Activated B cell treated with CpG ODN at 0.5 μM for 24 hours (primary cell): Measurements from ENCODE around the gene MRPL21. TPM values are rescaled to one million over a fixed set of nuclear protein-coding genes. Genes with fewer than 3 reads are reported as not detected.
A peak's percentile ranks its signal among the peaks of the same experiment; 100 is the strongest.

ENCODE experiments used
- ATAC-seq: fragments of 200-7000 bp; cut with Tn5 transposase; one replicate; pipeline ENCODE4 v1.10.0; 2021; ENCODE audit warnings: low read depth, mild to moderate bottlenecking, moderate library complexity
- CTCF ChIA-PET: fragments of 350-600 bp; sonication (Branson Sonifier 250); formaldehyde crosslinking; loops from one replicate; lab custom pipeline; 2021; ENCODE audit warnings: antibody characterized with exemption; lab: Charles Lee
- POLR2A ChIA-PET: fragments of 350-600 bp; sonication (Branson Sonifier 250); formaldehyde crosslinking; loops from one replicate; lab custom pipeline; 2021; ENCODE audit warnings: antibody characterized with exemption; lab: Charles Lee
- DNase-seq: peaks from one replicate; pipeline ENCODE4 v3.0.0; 2022
- H3K27ac Mint-ChIP-seq: one replicate; pipeline ENCODE4 v1.8.0; 2020; ENCODE audit warnings: mixed read lengths
- H3K27me3 Mint-ChIP-seq: one replicate; pipeline ENCODE4 v1.8.0; 2021; ENCODE audit warnings: mixed read lengths
- H3K36me3 Mint-ChIP-seq: one replicate; pipeline ENCODE4 v1.8.0; 2021; ENCODE audit warnings: low read depth, mixed read lengths
- H3K4me1 Mint-ChIP-seq: one replicate; pipeline ENCODE4 v1.8.0; 2021; ENCODE audit warnings: mixed read lengths
- H3K4me3 Mint-ChIP-seq: one replicate; pipeline ENCODE4 v1.8.0; 2020; ENCODE audit warnings: mild to moderate bottlenecking, mixed read lengths
- H3K9me3 Mint-ChIP-seq: one replicate; pipeline ENCODE4 v1.8.0; 2020; ENCODE audit warnings: mixed read lengths
- CTCF ChIP-seq: fragments of 200-600 bp; IDR thresholded peaks from one replicate; pipeline ENCODE4 v1.8.0; 2022; ENCODE audit warnings: antibody characterized with exemption, mild to moderate bottlenecking
- intact Hi-C: fragments of 100-400 bp; cut with micrococcal nuclease; formaldehyde crosslinking; loops from one replicate; pipeline ENCODE4 v1.15.1; 2024
- total RNA-seq: library from RNA; stranded (reverse); gene quantifications from 2 replicates; pipeline ENCODE4 v1.2.3, GENCODE V29; 2022

The MRPL21 gene
- total RNA-seq, 1 donor from 2014 or later = 49.9 TPM

- no peak overlapping the region for H3K4me3 Mint-ChIP-seq
Measured at GRCh38 chr11:68910965-68911364, 7.3 kb upstream of the MRPL21 start.

GRCh38 chr11:68908273-68908672 is 4.6 kb upstream of the MRPL21 start:
- H3K4me3 Mint-ChIP-seq = no peak overlapping the region
- H3K27me3 Mint-ChIP-seq = no peaks in the 10 kb centered on the region
- no peak for DNase-seq
- CTCF ChIA-PET = no interaction called here
- no peak overlapping the region for H3K27ac Mint-ChIP-seq
- POLR2A ChIA-PET = no interaction called here
- intact Hi-C loops = no loop called here
- H3K36me3 Mint-ChIP-seq = peaks cover 60% of the 10 kb centered on the region
- peaks cover 25% of the 10 kb centered on the region for H3K4me1 Mint-ChIP-seq
- no peak for TF ChIP-seq CTCF
- ATAC-seq = no peak
- H3K9me3 Mint-ChIP-seq = no peaks in the 10 kb centered on the region

More at GRCh38 chr11:68910965-68911364, 7.3 kb upstream of the MRPL21 start:
- H3K4me1 Mint-ChIP-seq = peaks cover under 1% of the 10 kb centered on the region
- no peak for TF ChIP-seq CTCF
- H3K36me3 Mint-ChIP-seq = peaks cover 69% of the 10 kb centered on the region
- intact Hi-C loops = no loop called here
- POLR2A ChIA-PET = no interaction called here
- ATAC-seq (no peak), DNase-seq (no peak)
- CTCF ChIA-PET = no interaction called here
- no peaks in the 10 kb centered on the region for H3K27me3 Mint-ChIP-seq
- H3K9me3 Mint-ChIP-seq = no peaks in the 10 kb centered on the region
- H3K27ac Mint-ChIP-seq = no peak overlapping the region

GRCh38 chr11:68905421-68906360 is 2.1 kb upstream of the MRPL21 start:
- no peak overlapping the region for H3K27ac Mint-ChIP-seq
- TF ChIP-seq CTCF = no peak
- peaks cover 51% of the 10 kb centered on the region for H3K36me3 Mint-ChIP-seq
- DNase-seq = no peak
- peaks cover 42% of the 10 kb centered on the region for H3K4me1 Mint-ChIP-seq
- POLR2A ChIA-PET = no interaction called here
- ATAC-seq = no peak
- no peaks in the 10 kb centered on the region for H3K27me3 Mint-ChIP-seq
- H3K9me3 Mint-ChIP-seq = no peaks in the 10 kb centered on the region
- CTCF ChIA-PET = no interaction called here
- intact Hi-C loops = no loop called here
- H3K4me3 Mint-ChIP-seq = peak overlapping the region; percentile 97

- peaks cover 54% of the 10 kb centered on the region for H3K36me3 Mint-ChIP-seq
- H3K4me3 Mint-ChIP-seq = peak overlapping the region; percentile 97
- no peaks in the 10 kb centered on the region for H3K9me3 Mint-ChIP-seq
- H3K27me3 Mint-ChIP-seq = no peaks in the 10 kb centered on the region
- ChIA-PET CTCF (no interaction called here), POLR2A (interaction anchor here (0.5 to 1.1 kb wide), 3 partner anchors 65 to 151 kb away, joined by 3 to 4 read pairs (median 4); no protein-coding TSS in a partner anchor)
- DNase-seq (peak; percentile 41), ATAC-seq (peak; percentile 16)
- intact Hi-C loops = loop anchor here (1.0 to 5.0 kb wide), 4 partner anchors 65 to 738 kb away; partner anchors contain the start of genes CCND1, TESMIN and TPCN2
- peak overlapping the region; percentile 81 for H3K27ac Mint-ChIP-seq
- peaks cover 44% of the 10 kb centered on the region for H3K4me1 Mint-ChIP-seq
- no peak for TF ChIP-seq CTCF
Measured at GRCh38 chr11:68904248-68904847, 716 bp upstream of the MRPL21 start.

GRCh38 chr11:68900835-68901381 is 2.7 kb downstream of the MRPL21 start:
- ChIA-PET CTCF (no interaction called here), POLR2A (no interaction called here)
- Mint-ChIP-seq H3K36me3 (peaks cover 68% of the 10 kb centered on the region), H3K4me1 (peaks cover 43% of the 10 kb centered on the region), H3K27ac (no peak overlapping the region), H3K9me3 (no peaks in the 10 kb centered on the region), H3K27me3 (no peaks in the 10 kb centered on the region), H3K4me3 (no peak overlapping the region)
- DNase-seq (no peak), ATAC-seq (no peak)
- TF ChIP-seq CTCF = no peak
- intact Hi-C loops = loop anchor here (5.0 kb wide), 3 partner anchors 146 to 741 kb away; partner anchors contain the start of genes CCND1, TESMIN and TPCN2
